ENCODE data around the gene ADAM12.

- no peak for TF ChIP-seq FOXK2 (IDR thresholded peaks at IDR 0.05)
- no peak for TF ChIP-seq FOXM1 (IDR thresholded peaks at IDR 0.05; ENCODE audit: borderline replicate concordance)
- TF ChIP-seq FOXA1 (IDR thresholded peaks at IDR 0.05) = no peak
- no peak for TF ChIP-seq SUZ12 (IDR thresholded peaks at IDR 0.05)
- TF ChIP-seq ZNF384 (IDR thresholded peaks at IDR 0.05) = no peak
- TF ChIP-seq SP1 (IDR thresholded peaks at IDR 0.05) = no peak
- no peak for TF ChIP-seq TARDBP (IDR thresholded peaks at IDR 0.05)
- no peak for TF ChIP-seq BHLHE40 (IDR thresholded peaks at IDR 0.05; ENCODE audit: borderline replicate concordance)
- TF ChIP-seq HDGF (IDR thresholded peaks at IDR 0.05; ENCODE audit: borderline replicate concordance) = no peak
These were observed 31.1 kb downstream of the ADAM12 start for GRCh38 chr10:126357169-126357568.
